T-helper 2 cell treated with Interferon-gamma antibody and Interleukin-4, amounts not matched to agents 5 μg/mL and 100 μg/mL, for 36 hours (primary cell): ENCODE results near the gene CLN3.

Source experiments
- DNase-seq: peaks from one replicate; pipeline ENCODE4 v3.0.0; 2021; ENCODE audit warnings: low spot score
- H3K27ac Mint-ChIP-seq: one replicate; pipeline ENCODE4 v1.8.0; 2021; ENCODE audit warnings: mild to moderate bottlenecking, mixed read lengths
- H3K27me3 Mint-ChIP-seq: one replicate; pipeline ENCODE4 v1.8.0; 2021; ENCODE audit warnings: low read depth, mixed read lengths
- H3K36me3 Mint-ChIP-seq: one replicate; pipeline ENCODE4 v1.8.0; 2021; ENCODE audit warnings: low read depth, mixed read lengths
- H3K4me1 Mint-ChIP-seq: one replicate; pipeline ENCODE4 v1.8.0; 2021; ENCODE audit warnings: low read depth, mixed read lengths
- H3K4me3 Mint-ChIP-seq: one replicate; pipeline ENCODE4 v1.8.0; 2022; ENCODE audit warnings: mild to moderate bottlenecking, moderate library complexity, mixed read lengths
- H3K9me3 Mint-ChIP-seq: one replicate; pipeline ENCODE4 v1.8.0; 2021; ENCODE audit warnings: mixed read lengths

The CLN3 gene

GRCh38 chr16:28526201-28527099, 34.6 kb upstream of the CLN3 start:
- Mint-ChIP-seq H3K27ac (no peak overlapping the region), H3K27me3 (peaks cover 4% of the 10 kb centered on the region)

GRCh38 chr16:28524681-28525171, 32.9 kb upstream of the CLN3 start:
- H3K27me3 Mint-ChIP-seq: peaks cover 6% of the 10 kb centered on the region
- H3K4me1 Mint-ChIP-seq: peaks cover 3% of the 10 kb centered on the region
- no peak overlapping the region for H3K27ac Mint-ChIP-seq
- no peak for DNase-seq
- no peak overlapping the region for H3K4me3 Mint-ChIP-seq
- H3K9me3 Mint-ChIP-seq: no peaks in the 10 kb centered on the region
- no peaks in the 10 kb centered on the region for H3K36me3 Mint-ChIP-seq

More at GRCh38 chr16:28526201-28527099, 34.6 kb upstream of the CLN3 start:
- Mint-ChIP-seq H3K9me3 (no peaks in the 10 kb centered on the region), H3K4me1 (peaks cover 3% of the 10 kb centered on the region), H3K4me3 (no peak overlapping the region), H3K36me3 (no peaks in the 10 kb centered on the region)
- no peak for DNase-seq

GRCh38 chr16:28522792-28523191, 30.9 kb upstream of the CLN3 start:
- Mint-ChIP-seq H3K4me1 (peaks cover 3% of the 10 kb centered on the region), H3K27ac (no peak overlapping the region), H3K27me3 (peaks cover 6% of the 10 kb centered on the region), H3K36me3 (no peaks in the 10 kb centered on the region), H3K4me3 (no peak overlapping the region), H3K9me3 (no peaks in the 10 kb centered on the region)
- no peak for DNase-seq

- no peak overlapping the region for H3K4me3 Mint-ChIP-seq
- no peaks in the 10 kb centered on the region for H3K9me3 Mint-ChIP-seq
- H3K4me1 Mint-ChIP-seq: peaks cover 3% of the 10 kb centered on the region
- H3K27me3 Mint-ChIP-seq: peaks cover 4% of the 10 kb centered on the region
- no peak overlapping the region for H3K27ac Mint-ChIP-seq
- no peaks in the 10 kb centered on the region for H3K36me3 Mint-ChIP-seq
- no peak for DNase-seq
Measured at GRCh38 chr16:28521436-28521835, 29.6 kb upstream of the CLN3 start.

- Mint-ChIP-seq H3K9me3 (no peaks in the 10 kb centered on the region), H3K4me3 (no peak overlapping the region), H3K4me1 (peaks cover 3% of the 10 kb centered on the region), H3K36me3 (no peaks in the 10 kb centered on the region), H3K27ac (no peak overlapping the region), H3K27me3 (peaks cover 3% of the 10 kb centered on the region)
- DNase-seq: no peak
Measured at GRCh38 chr16:28520672-28521071, 28.8 kb upstream of the CLN3 start.

- Mint-ChIP-seq H3K27me3 (no peaks in the 10 kb centered on the region), H3K27ac (no peak overlapping the region), H3K9me3 (no peaks in the 10 kb centered on the region), H3K4me3 (no peak overlapping the region), H3K36me3 (no peaks in the 10 kb centered on the region), H3K4me1 (peaks cover 3% of the 10 kb centered on the region)
- no peak for DNase-seq
Measured at GRCh38 chr16:28514246-28514645, 22.4 kb upstream of the CLN3 start.

- Mint-ChIP-seq H3K9me3 (no peaks in the 10 kb centered on the region), H3K27ac (no peak overlapping the region), H3K4me3 (no peak overlapping the region), H3K4me1 (peaks cover 3% of the 10 kb centered on the region), H3K36me3 (no peaks in the 10 kb centered on the region), H3K27me3 (no peaks in the 10 kb centered on the region)
- DNase-seq: no peak
Measured at GRCh38 chr16:28513484-28514181, 21.8 kb upstream of the CLN3 start.

GRCh38 chr16:28511801-28512789, 20.2 kb upstream of the CLN3 start:
- H3K36me3 Mint-ChIP-seq: no peaks in the 10 kb centered on the region
- H3K27ac Mint-ChIP-seq: no peak overlapping the region
- H3K4me3 Mint-ChIP-seq: no peak overlapping the region
- H3K9me3 Mint-ChIP-seq: no peaks in the 10 kb centered on the region
- no peak for DNase-seq
- H3K27me3 Mint-ChIP-seq: no peaks in the 10 kb centered on the region
- H3K4me1 Mint-ChIP-seq: peaks cover 13% of the 10 kb centered on the region

GRCh38 chr16:28511031-28511430, 19.2 kb upstream of the CLN3 start:
- no peak overlapping the region for H3K4me3 Mint-ChIP-seq
- H3K9me3 Mint-ChIP-seq: no peaks in the 10 kb centered on the region
- no peak overlapping the region for H3K27ac Mint-ChIP-seq
- H3K36me3 Mint-ChIP-seq: no peaks in the 10 kb centered on the region
- peaks cover 2% of the 10 kb centered on the region for H3K27me3 Mint-ChIP-seq
- H3K4me1 Mint-ChIP-seq: peaks cover 15% of the 10 kb centered on the region
- no peak for DNase-seq

GRCh38 chr16:28505489-28506137, 13.7 kb upstream of the CLN3 start:
- Mint-ChIP-seq H3K27ac (no peak overlapping the region), H3K27me3 (peaks cover 4% of the 10 kb centered on the region), H3K36me3 (no peaks in the 10 kb centered on the region), H3K4me3 (no peak overlapping the region), H3K4me1 (peaks cover 13% of the 10 kb centered on the region), H3K9me3 (no peaks in the 10 kb centered on the region)
- DNase-seq: no peak

- Mint-ChIP-seq H3K36me3 (peaks cover 3% of the 10 kb centered on the region), H3K4me3 (no peak overlapping the region), H3K27ac (no peak overlapping the region), H3K27me3 (peaks cover 4% of the 10 kb centered on the region), H3K9me3 (no peaks in the 10 kb centered on the region), H3K4me1 (peaks cover 15% of the 10 kb centered on the region)
- DNase-seq: no peak
Measured at GRCh38 chr16:28504707-28505404, 13.0 kb upstream of the CLN3 start.

- no peak overlapping the region for H3K4me3 Mint-ChIP-seq
- no peaks in the 10 kb centered on the region for H3K9me3 Mint-ChIP-seq
- DNase-seq: no peak
- H3K4me1 Mint-ChIP-seq: peaks cover 15% of the 10 kb centered on the region
- peaks cover 5% of the 10 kb centered on the region for H3K36me3 Mint-ChIP-seq
- H3K27me3 Mint-ChIP-seq: peaks cover 4% of the 10 kb centered on the region
- no peak overlapping the region for H3K27ac Mint-ChIP-seq
Measured at GRCh38 chr16:28503470-28504259, 11.8 kb upstream of the CLN3 start.
